ENCODE data around the gene CLDN24. TPM values are rescaled to one million over a fixed set of nuclear protein-coding genes. Genes with fewer than 3 reads are reported as not detected.

Gene CLDN24
- total RNA-seq, 1 experiment from 2014 or later, result not detected

- Histone ChIP-seq H3K4me1 (ENCODE audit: control insufficient read depth in 1 of 2, insufficient read depth in 2 of 2, low read length in 2 of 2) (peaks cover 0 to 12% of the 10 kb centered on the region in 2 experiments; a peak in 1 of 4 replicates), H3K79me2 (ENCODE audit: insufficient read depth, low read length) (no peaks in the 10 kb centered on the region), H3K4me2 (ENCODE audit: low read length) (no peak overlapping the region), H3K9me2 (ENCODE audit: insufficient read depth) (no peaks in the 10 kb centered on the region), H3K9me3 (ENCODE audit: control insufficient read depth in 1 of 2, insufficient read depth in 1 of 2, low read depth in 1 of 2, low read length in 2 of 2) (no peaks in the 10 kb centered on the region), H3K27ac (ENCODE audit: low read depth, low read length) (no peak overlapping the region), H3K27me3 (ENCODE audit: insufficient read depth, low read length) (no peaks in the 10 kb centered on the region), H4K20me1 (ENCODE audit: insufficient read depth) (no peaks in the 10 kb centered on the region), H3K9ac (ENCODE audit: low read length) (no peak overlapping the region), H3K4me3 (replicated peaks in 1 of 2; ENCODE audit: low read depth in 1 of 2, low read length in 2 of 2) (no peak overlapping the region), H2AFZ (ENCODE audit: low read depth, low read length, poor library complexity, severe bottlenecking) (no peak overlapping the region), H3K36me3 (ENCODE audit: control insufficient read depth in 1 of 2, insufficient read depth in 2 of 2, low read length in 2 of 2) (peaks cover under 1 to 3% of the 10 kb centered on the region in 2 experiments; a peak in 1 of 4 replicates)
- no TSS peak for BruUV-seq (replicated peaks)
- RAD21 ChIA-PET (ENCODE audit: low non-redundant PET in 1 of 2, low total read pairs in 2 of 2, uncharacterized antibody in 2 of 2, unreplicated experiment in 2 of 2), result no interaction called here
- intact Hi-C loops (cut with micrococcal nuclease), result no loop called here
- CTCF ChIA-PET, result no interaction called here
- DNase-seq (ENCODE audit: low read depth, low spot score) (no peak), ATAC-seq (no peak)
- POLR2A ChIA-PET, result no interaction called here
- TF ChIP-seq EZH2 (IDR thresholded peaks at IDR 0.05) (no peak), YY1 (IDR thresholded peaks at IDR 0.05; ENCODE audit: extremely low read depth, insufficient replicate concordance, low read depth, low read length) (no peak), ZBTB33 (IDR thresholded peaks at IDR 0.05; ENCODE audit: extremely low read depth, insufficient replicate concordance, low read length) (no peak), ZNF274 (IDR thresholded peaks at IDR 0.05; ENCODE audit: low read depth, low read length) (no peak), REST (IDR thresholded peaks at IDR 0.05; ENCODE audit: low read depth) (no peak), CBX3 (IDR thresholded peaks at IDR 0.05; ENCODE audit: low read depth) (no peak), EZH2phosphoT487 (IDR thresholded peaks at IDR 0.05; ENCODE audit: borderline replicate concordance) (no peak), FOSL1 (IDR thresholded peaks at IDR 0.05; ENCODE audit: low read depth) (no peak), CTCF (IDR thresholded peaks at IDR 0.05 in 2 of 3, conservative IDR thresholded peaks at IDR 0.05 in 1 of 3; ENCODE audit: borderline replicate concordance in 1 of 3, insufficient read depth in 1 of 3, low read depth in 2 of 3, low read length in 2 of 3) (no peak), CEBPB (IDR thresholded peaks at IDR 0.05; ENCODE audit: low read depth) (no peak)
These were observed 26.5 kb downstream of the CLDN24 start for GRCh38 chr4:183295711-183296110.
